Activated CD8-positive, alpha-beta memory T cell treated with anti-CD3 and anti-CD28 coated beads, Interleukin-2, amount 50 U/mL, for 1 hour (primary cell): Measurements from ENCODE around the gene CDK9.

Source experiments
- DNase-seq: peaks from one replicate; pipeline ENCODE4 v3.0.0-alpha.2; 2020; ENCODE audit errors: extremely low read depth

CDK9 gene

DNA sequence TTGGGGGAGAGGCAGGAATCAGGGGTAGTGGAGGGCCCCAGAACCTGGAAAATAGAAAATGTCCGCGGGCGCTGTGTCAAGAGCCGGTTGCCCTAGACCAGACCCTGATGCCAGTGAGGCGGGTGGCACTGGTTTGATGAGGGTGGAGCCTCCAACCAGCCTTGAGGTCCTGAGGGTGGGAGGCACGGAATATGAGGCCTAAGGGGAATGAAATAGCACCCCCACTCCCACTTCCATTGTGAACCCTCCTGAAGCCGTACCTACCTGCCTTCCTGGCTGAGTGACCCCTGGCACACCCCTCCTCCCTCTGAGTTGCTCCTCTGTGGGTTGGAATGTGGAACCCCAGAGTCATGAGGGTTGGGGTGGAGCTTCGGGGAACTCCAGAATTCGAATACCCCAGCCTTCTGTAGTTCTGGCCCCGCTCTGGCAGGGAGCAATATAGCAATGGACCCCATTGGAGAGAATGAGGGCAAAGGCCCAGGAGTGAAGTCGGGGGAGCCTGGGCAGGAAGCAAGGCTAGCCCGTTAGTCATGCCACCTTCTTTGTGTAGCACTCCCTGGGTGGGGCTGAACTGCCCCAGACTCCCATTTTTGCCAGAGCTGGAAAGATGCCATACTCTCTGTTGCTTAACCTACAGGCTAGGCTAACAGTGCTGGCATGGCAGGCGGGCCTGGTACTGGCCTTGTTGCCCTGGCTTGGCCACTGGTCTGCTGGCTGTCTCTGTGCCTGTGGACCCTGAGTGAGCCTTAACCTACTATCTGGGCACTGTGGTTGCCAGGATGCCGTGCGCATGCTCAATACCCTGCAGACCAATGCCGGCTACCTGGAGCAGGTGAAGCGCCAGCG is 17.9 kb downstream of the CDK9 start:
- DNase-seq, result no peak

DNA sequence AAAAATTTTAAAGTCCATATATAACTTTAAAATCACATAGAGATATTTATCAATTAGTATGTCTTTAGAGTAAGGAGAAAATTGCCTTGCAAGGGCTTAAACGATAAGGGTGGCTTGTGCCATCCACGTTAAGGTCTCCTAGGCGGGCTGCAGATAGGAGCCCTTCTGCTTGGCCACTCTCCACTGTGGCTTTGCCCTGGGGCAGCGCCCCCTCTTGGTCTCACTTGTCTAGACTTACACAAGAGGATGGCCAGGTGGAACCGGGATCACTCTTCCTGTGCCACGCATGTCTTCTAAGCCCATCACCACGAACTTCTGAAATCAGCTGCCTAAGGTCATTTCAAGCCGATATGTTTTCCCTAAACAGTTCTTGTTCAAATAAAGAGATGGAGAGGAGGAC is 19.8 kb downstream of the CDK9 start:
- DNase-seq, result no peak

DNA sequence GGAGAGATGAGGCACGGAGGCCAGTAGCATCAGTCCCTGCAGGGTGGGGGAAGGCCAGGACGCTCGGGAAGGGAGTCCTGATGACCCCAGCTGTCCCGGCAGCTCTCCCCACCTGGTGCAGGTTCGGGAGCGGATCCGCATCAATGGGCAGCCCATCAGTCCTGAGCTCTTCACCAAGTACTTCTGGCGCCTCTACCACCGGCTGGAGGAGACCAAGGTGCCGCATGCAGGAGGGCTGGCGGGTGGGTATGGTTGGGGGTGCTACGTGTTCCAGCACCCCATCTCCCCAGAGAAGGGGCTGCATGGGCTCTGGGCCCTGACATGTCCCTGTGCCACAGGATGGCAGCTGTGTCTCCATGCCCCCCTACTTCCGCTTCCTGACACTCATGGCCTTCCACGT is 21.0 kb downstream of the CDK9 start:
- DNase-seq, result no peak

DNA sequence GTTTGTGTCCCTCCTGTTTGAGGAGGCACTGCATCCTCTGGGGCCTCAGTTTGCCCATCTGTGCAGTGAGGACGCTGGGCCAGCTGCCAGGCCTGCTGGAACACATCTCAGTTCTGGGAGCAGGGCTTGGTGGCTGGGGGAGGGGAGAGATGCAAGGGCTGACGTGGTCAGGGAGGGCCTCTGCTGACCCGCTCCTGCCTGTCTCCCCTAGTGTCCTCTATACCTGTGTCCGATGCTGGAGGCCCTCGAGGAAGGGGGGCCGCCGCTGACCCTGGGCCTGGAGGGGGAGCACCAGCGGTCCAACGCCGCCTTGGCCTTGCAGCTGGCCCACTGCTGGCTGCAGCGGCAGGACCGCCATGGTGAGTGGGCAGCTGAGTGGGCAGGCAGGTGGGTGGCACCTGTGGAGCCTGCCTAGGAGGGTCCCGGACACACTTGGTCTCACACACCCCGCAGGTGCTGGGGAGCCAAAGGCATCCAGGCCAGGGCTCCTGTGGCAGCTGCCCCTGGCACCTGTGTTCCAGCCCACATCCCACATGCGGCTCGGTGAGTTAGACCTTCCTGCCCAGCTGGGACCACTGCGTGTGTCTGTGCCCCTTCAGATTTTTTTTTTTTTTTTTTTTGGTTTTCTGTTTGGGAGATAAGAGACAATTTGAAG is 22.6 kb downstream of the CDK9 start:
- DNase-seq, result no peak

DNA sequence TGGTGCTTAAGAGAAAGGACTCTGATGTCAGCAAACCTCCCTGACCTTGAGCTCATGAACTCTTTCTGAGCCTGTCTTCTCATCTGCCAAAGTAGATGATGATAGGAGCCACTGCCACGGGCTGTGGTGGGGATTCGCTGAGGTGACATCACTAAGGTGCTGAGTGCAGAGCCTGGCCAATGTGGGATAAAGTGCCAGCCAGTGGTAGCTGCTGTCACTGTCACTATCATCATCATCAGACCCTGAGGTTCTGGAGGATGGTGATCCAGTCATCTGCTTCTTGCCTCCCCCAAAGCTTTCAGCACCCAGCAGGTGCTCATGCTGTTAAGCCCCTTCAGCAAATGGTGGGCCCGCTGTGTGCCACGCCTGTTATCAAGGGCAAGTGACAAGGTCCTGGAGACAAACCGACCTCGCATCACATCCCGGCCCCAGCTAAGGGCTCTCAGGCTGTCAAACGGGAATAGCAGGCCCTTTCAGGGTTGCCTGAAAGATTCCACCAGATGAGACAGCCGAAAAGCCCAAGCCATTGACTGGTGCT is 23.2 kb downstream of the CDK9 start:
- no peak for DNase-seq

DNA sequence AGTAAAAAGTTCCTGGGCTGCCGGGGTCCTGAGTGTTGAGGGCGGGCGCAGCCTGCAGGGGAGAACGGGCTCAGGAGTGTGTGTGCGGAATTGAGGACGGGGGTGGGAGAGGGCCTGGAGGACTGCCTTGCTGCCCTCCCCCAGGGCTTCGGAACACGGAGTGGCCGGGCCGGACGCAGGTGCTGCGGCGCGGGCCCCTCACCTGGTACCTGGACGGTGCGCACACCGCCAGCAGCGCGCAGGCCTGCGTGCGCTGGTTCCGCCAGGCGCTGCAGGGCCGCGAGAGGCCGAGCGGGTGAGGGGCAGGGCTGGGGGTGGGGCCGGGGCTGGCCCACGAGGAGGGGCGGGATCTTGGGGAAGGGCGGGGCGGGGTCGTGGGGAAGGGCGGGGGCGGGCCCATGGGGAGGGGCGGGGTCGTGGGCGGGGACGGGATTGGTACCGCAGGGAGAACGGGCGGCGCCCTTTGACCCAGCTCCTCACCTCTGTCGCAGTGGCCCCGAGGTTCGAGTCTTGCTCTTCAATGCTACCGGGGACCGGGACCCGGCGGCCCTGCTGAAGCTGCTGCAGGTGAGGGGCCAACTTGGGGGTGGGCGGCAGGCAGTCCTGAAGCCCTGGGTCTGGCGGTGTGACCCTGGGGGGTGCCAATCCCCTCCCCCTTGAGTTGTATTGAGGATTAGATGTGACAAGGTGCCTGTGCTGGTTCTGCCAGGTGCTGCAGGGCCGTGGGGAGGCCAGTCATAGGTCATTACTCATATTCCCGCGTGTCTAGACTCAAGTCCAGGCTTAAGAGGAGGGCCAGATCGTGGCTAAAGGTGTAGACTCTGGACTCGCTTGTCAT is 23.9 kb downstream of the CDK9 start:
- DNase-seq, result no peak

DNA sequence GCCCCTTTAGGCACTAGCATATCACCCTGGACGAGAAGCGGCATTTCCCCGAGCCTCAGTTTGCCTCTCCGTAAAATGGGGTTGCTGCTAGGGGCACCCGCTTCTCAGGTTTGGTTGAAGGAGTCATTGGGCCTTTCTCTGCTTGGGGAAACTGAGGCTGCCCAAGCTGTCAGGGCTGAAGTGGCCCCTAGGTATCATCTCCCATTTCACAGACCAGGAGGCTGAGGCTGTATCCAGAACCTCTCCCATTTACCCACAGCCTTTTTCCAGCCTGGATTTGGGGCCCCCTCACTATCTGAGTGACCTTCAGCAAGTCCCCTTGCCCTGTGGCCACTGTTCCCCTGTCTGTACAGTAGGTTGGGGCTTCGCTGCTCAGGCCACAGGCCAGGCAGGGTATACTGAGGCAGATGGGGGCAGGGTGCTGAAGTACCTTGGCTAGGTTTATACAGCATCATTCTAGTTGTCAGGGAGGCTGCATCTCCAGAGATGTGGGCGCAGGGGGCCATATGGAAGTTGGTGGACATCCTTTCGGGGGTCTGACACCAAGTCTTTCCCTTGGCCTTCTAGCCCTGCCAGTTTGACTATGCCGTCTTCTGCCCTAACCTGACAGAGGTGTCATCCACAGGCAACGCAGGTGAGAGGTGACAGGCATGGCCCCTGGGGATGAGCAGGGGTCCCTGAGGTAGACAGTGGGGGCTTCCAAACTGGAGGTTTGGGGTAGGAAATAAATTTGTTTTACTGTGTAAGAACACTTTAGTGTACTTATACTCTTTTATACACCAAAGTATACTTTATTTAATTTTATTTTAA is 24.7 kb downstream of the CDK9 start:
- DNase-seq, result no peak

DNA sequence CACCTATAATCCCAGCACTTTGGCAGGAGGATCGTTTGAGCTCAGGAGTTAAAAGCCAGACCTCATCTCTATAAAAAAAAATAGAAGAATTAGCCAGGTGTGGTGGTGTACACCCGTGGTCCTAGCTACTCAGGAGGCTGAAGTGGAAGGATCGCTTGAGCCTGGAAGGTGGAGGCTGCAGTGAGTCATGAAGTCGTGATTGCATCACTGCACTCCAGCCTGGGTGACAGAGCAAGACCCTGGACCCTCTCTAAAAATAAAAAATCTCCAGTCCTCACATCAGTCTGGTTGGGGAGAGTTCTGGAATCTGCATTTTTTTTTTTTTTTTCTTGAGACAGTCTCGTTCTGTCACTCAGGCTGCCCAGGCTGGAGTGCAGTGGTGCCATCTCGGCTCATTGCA is 26.2 kb downstream of the CDK9 start:
- no peak for DNase-seq

DNA sequence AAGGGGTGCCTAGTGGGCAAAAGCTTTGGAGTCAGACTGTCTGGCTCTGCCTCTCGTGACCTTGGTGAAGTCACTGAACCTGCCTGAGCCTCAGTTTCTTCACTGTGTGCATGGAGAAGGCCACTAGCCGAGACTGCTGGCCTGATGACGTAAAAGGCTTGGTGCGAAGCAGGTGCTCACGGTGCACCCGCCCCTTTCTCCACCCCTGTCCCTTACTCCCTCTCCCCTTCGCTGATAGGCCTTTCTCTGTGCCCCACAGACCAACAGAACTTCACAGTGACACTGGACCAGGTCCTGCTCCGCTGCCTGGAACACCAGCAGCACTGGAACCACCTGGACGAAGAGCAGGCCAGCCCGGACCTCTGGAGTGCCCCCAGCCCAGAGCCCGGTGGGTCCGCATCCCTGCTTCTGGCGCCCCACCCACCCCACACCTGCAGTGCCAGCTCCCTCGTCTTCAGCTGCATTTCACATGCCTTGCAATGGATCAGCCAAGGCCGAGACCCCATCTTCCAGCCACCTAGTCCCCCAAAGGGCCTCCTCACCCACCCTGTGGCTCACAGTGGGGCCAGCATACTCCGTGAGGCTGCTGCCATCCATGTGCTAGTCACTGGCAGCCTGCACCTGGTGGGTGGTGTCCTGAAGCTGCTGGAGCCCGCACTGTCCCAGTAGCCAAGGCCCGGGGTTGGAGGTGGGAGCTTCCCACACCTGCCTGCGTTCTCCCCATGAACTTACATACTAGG is 27.3 kb downstream of the CDK9 start:
- no peak for DNase-seq

DNA sequence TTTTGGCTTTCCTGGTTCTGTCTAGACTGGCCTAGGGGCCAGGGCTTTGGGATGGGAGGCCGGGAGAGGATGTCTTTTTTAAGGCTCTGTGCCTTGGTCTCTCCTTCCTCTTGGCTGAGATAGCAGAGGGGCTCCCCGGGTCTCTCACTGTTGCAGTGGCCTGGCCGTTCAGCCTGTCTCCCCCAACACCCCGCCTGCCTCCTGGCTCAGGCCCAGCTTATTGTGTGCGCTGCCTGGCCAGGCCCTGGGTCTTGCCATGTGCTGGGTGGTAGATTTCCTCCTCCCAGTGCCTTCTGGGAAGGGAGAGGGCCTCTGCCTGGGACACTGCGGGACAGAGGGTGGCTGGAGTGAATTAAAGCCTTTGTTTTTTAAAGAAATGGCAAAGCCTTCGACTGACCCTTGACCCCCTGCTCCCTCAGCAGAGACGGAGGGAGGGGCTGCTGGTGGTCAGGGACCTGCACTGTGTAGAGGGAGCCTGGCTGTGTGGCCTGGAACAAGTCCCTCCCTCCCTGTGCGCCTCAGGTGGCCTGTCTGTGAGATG is 27.9 kb downstream of the CDK9 start:
- DNase-seq, result no peak

DNA sequence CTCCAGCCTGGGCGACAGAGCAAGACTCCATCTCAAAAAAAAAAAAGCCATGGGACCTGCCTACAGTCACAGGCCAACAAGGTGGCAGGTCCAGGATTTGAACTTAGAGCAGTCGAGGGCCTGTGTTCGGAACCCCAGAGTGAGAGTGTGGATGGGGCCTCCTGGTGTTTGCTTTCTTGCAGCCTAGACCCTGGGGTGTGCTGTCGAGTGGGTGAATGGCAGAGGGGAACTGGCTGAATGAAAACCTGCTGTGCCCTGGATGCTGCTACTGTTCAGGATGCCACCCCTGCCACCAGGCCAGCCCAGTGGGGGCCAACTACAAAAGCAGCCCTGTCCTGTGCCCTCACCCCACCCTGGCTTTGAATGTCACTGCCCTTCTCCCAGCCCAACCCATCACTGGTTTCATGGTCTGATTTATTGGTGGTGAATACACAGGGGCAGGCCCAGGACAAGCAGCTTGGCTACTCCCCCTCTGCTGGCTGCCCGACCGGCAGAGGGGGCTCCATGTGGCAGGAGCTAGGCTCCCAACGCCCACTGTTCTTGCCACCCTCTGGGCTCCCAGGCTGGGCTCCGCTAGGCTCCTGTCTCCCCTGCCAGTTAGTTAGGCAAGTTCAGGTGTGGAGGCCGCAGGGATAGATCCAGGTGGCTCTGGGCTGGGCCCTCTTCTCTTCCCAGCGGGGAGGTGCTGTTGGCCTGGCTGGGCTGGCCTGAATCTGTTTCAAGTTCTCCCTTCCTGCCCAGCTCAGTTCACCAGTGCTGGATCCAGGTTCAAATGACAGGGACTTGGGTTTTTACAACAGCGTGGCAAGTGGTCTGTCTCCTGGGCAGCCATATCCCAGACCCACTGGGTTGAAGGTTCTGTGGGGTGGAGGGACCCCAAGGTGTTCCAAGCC is 29.0 kb downstream of the CDK9 start:
- DNase-seq, result no peak

DNA sequence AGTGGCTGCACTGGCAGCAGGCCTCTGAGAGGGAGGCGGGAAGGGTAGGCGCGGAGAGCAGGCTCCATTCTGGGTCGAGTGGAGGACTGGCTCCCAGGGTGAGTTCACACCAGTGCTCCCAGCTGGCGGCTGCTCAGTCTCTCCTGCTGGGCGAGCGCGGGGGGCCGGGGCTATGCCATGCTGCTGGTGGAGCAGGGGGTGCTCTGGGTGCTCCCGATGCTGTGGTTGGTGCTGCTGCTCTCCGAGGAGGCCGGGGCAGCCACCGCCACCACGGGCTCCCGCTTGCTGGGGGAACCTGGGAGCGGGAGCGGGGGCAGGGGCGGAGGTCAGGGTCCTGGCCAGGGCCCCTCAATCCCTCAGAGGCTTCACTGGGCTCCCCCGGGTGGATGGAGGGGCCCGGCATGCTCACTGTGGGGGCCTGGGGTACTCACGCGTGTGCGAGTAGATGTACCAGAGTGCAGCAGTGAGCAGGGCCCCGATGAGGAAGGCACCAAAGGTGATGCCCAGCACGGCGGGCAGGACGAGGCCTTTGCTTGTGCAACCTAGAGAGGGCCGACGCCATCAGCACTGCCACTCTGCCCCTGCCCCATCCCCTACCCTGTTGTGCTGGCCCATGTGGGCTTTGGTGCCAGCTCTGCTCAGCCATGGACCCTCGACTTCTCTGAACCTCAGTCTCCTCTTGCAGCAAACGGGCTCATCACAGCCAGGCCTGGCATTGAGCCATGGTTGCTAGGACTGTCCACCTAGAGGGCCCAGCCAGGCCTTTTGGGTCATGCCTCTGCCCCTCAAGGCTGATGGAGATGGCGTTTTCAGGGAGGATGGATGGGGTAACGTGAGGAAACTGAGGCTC is 29.9 kb downstream of the CDK9 start:
- DNase-seq, result no peak

DNA sequence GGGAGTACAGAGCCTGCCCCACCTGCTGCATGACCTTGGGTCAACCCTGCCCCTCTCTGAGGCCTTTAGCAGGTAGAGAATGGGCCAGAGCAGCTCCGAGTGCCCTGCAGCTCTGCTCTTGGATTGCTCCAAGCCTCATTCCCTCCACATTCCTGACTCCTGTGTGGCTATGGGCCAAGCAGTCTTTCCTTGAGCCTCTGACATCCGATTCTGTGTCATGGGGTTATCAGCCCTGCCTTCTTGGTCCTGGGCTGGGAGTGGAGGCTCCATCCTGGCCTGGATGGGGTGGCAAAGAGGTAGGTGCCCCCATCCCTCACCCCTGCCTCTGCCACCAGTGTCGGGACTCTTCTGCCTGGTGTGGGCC is 30.5 kb downstream of the CDK9 start:
- no peak for DNase-seq

DNA sequence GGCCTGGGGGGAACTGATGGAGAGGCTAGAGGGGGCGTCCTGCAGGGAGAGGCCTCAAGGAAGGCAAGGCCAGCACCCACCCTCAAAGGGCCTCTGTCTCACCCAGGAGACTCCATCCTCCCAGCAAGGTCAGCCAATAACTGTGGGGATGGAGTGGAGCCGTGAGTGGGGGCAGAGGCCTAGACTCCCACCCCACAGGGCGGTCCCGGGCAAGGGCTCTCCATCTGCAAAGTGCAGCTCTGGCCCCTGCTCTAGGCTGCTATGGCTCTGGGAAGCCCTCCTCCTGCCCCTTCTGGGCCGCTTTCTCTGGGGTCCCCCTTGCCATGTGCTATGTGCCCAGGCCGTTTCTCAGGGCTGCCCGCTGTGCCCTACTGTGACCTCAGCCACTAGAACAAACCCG is 30.9 kb downstream of the CDK9 start:
- DNase-seq, result no peak

DNA sequence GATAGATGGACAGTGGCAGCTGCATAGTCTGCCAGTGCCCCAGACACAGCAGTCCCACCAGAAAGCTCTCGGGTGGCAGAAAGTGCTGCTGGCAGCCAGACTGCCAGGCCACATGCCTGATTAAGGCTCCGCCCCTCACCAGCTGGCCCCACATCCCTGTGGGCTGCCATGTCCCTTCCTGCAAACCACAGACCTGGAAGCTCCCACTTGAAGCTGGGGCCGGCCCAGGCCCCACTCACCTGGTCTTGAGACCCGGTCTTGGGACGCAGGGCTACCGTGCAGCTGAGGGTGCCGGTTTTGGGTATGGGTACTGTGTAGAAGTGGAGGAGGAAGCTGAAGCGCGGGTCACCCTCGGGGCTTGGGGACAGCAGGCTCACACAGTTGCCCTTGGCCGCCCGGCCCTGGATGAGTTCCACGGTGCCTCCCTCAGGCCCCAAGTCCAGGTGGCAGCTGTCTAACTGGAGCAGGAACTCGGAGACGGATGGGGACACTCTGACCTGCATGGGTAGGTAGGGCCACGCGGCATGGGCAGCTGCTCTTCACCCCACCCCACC is 32.1 kb downstream of the CDK9 start:
- no peak for DNase-seq

DNA sequence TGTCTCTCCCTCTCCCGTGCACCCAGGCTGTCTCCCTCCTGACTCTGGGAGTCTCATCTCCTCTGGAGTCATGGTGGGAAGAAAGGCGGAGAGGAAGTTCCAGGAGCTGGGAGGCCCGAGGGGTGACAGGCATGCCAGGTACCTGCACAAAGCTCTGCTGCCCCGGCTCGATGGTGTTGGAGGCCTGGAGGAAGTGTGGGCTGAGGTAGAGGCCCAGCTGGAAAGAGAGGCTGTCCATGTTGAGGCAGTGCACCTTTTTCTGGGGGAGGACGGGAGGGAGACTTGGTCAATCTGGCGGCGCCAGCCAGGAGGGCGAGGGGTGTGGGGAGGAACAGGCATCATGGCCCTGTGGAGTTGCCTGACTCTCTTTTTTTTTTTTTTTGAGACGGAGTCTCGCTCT is 32.7 kb downstream of the CDK9 start:
- no peak for DNase-seq

DNA sequence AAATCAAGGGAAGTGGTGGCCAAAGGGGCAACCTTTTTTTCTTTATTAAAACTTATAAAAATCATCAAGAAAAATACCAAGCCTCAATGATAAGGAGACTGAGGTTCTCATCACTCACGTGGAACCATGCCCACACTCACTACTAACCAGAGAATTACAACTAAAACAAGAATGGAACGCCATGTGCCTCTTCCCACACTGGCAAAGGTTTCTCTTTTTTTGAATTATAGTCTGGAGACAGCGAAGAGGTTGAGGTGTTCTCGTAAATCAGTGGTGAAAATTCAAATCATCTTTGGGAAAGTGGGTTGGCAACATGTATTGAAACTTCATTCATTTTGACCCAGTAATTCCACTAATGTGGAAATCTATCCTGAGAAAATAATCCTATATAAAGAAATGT is 36.3 kb downstream of the CDK9 start:
- DNase-seq, result no peak

DNA sequence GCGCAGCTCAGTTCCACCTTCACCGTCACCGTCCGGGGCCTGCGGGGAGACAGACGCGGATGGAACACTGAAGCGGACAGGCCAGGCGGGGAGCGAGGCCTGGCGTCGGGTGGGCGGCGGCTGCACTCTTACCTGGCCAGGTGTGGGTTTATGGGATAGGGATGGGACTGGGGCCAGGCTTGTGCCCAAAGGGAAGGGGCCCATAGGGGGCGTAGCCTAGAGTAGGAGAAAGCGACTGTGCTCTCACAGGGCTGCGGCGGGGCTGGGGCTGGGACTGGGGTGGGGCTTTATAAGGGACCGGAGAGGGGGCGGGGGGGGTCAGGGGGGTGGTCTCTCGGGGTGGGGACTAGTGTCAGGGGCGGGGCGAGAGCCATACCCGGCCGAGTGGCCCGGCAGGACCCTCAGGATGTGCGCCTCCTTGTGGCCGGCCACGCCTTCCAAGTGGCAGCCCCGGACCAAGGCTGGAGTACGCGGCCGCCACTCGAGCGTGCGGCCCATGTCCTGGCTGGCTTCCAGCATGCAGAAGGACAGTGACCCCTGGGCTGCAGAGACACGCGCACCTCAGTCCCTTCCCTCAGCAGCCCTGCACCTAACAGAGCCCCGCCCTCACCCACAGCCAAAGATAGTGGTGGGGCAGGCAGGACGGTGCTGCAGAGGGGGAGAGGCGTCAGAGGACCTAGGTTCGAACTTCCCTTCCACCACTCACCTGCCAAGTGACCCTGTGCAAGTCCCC is 39.7 kb downstream of the CDK9 start:
- DNase-seq, result no peak
